Heart right ventricle (tissue), 16 donors: ENCODE results near the gene PLAU. TPM values are rescaled to one million over a fixed set of nuclear protein-coding genes. Genes with fewer than 3 reads are reported as not detected.

Experiments
- ATAC-seq, 8 donors: fragments of 200-7000 bp; cut with Tn5 transposase; one replicate each; pipeline ENCODE4 v1.9.1; 2020; ENCODE audit warnings: mild to moderate bottlenecking in 8 of 8, moderate library complexity in 8 of 8, moderate number of reproducible peaks in 1 of 8
- DNase-seq, 2 donors: peaks; one replicate each; pipeline ENCODE4 v3.0.0-alpha.2; 2020
- H3K27ac ChIP-seq, 10 donors: fragments of 200-600 bp; sonication (generic) in 2 of 10; one replicate each; pipeline versions ENCODE4 v1.5.0 to v1.8.0; 2020 to 2022; ENCODE audit warnings: mild to moderate bottlenecking in 3 of 10
- H3K27me3 ChIP-seq, 7 donors: fragments of 200-600 bp; one replicate each; pipeline ENCODE4 v1.8.0; 2021 to 2022; ENCODE audit warnings: mild to moderate bottlenecking in 2 of 7
- H3K36me3 ChIP-seq, 9 donors: fragments of 200-600 bp; sonication (generic) in 1 of 9; one replicate each; pipeline versions ENCODE4 v1.5.0 to v1.8.0; 2020 to 2022; ENCODE audit warnings: mild to moderate bottlenecking in 2 of 9
- H3K4me1 ChIP-seq, 9 donors: fragments of 200-600 bp; sonication (generic) in 1 of 9; one replicate each; pipeline versions ENCODE4 v1.5.0 to v1.8.0; 2020 to 2022; ENCODE audit warnings: mild to moderate bottlenecking in 4 of 9
- H3K4me3 ChIP-seq, 10 donors: fragments of 200-600 bp; sonication (generic) in 2 of 10; one replicate each; pipeline versions ENCODE4 v1.5.0 to v1.8.0; 2020 to 2022; ENCODE audit warnings: mild to moderate bottlenecking in 7 of 10, moderate library complexity in 2 of 10
- H3K9me3 ChIP-seq, 11 donors: fragments of 200-600 bp in 10 of 11; sonication (generic) in 2 of 11; one replicate each; pipeline versions ENCODE4 v1.5.0 to v1.8.0; 2013 to 2022; ENCODE audit warnings: mild to moderate bottlenecking in 2 of 11, control low read depth in 1 of 11, moderate library complexity in 1 of 11
- WGBS, 2 donors: extraction: QIAGEN DNeasy Blood & Tissue Kit; methylation state at CpG; one replicate each; pipeline ENCODE4 v1.1.7; 2013; ENCODE audit warnings: inconsistent platforms in 1 of 2; 5-methylcytosine and 5-hydroxymethylcytosine counted together
- intact Hi-C, 10 donors: fragments of 100-400 bp; cut with DNase I; formaldehyde crosslinking; loops; one replicate each; pipeline versions ENCODE4 v1.11.1 to v1.14.2; 2022
- polyA plus RNA-seq, 2 donors: library from polyadenylated mRNA; stranded (reverse); fragments of 200-250 nt; gene quantifications; one replicate each; pipeline ENCODE4 v1.2.3, GENCODE V29; 2013
- total RNA-seq, 10 donors: library from RNA; stranded (reverse); fragmentation: NEBNext Ultra II Directional in 3 of 10; extraction: Animal tissue kit (Norgen Biotek cat#: 25700) in 3 of 10; gene quantifications; one replicate each; pipeline versions ENCODE4 v1.2.1 to v1.2.4, GENCODE V29; 2021 to 2023
- TF ChIP-seq, protein P1 (sequence below), 9 donors: fragments of 200-600 bp; sonication (generic) in 2 of 9; IDR thresholded peaks; one replicate each; pipeline versions ENCODE4 v1.5.0 to v1.8.0; 2021 to 2022; ENCODE audit warnings: antibody characterized with exemption in 9 of 9, mild to moderate bottlenecking in 5 of 9, moderate library complexity in 1 of 9
- donor health status: Arrhythmogenic right ventricular cardiomyopathy.
- donor health status: ischemic (EF 13 %, LVEDD 7.1; RV severe dilation, severe dysfunction).
- donor health status: healthy with polysubstance abuse.
- donor health status: DM: no; HTN: yes; CAD: no.
- donor health status: DM: no; HTN: no; CAD: no.
- donor health status: ischemic (EF 25% LVEDD 6.9; RV normal size, moderate dysfunction).
- donor health status: ischemic (EF 25% LVEDD 5.7; RV mildly dilated, moderate dysfunction).
- donor health status: healthy.
- donor health status: DM: yes; HTN: yes; CAD: no.
- donor health status: Ischemic cardiomyopathy.
- donor health status: ischemic (EF 35%, LVEDD 5.7; RV mildly dilated, moderate dysfunction).
- donor health status: nonischemic (EF 11% LVEDD 7.7; RV severe dilation, severe dysfunction).
- donor health status: DM: yes; HTN: yes; CAD: no.
- donor health status: PGD.
- donor health status: ischemic (EF 29% LVEDD 5.4; RV normal size, mild dysfunction).
- donor health status: nonischemic (EF 23%, LVEDD 6.1; RV moderate dilation, normal function).

PLAU gene
- total and polyA plus RNA-seq, 12 donors = 4.4 to 44.3 (median 9.1) TPM

DNA sequence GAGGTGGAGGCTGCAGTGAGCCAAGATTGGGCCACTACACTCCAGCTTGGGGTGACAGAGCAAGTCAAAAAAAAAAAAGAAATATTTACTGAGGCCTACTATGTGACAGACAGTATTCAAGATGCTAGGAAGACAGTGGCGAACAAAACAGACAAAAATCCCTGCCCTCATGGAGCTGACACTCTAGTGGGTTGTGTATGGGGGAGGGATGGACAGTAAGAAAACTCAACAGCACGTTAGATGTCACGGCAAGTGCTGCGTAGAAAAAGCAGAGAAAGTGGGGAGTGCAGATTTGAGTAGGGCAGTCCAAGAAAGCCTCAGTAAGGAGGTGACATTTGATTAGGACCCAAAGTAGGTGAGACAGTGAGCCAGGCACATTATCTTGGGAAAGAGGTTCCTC lies 46.7 kb upstream of the PLAU start:
- WGBS, 2 donors = 97 to 98% methylated on average over 4 of the region's 4 CpGs

DNA sequence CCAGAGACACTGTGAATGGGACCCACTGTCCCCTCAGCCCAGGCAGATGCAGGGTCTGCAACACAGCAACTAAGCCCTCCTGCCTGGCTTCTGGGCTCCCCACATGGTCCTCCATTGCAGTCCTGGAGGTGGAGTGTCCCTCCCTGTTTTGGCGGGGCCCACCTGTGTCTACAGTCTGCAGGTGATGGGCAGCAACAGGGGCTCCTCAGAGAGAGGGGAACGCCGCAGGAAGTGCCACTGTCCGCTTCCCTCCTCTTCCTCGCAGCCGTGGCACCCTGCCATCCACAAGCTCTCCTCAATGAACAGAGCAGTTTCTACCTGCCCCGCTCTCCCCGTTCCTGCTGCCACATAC lies 45.8 kb upstream of the PLAU start:
- intact Hi-C loops = no loop called here
- H3K36me3 ChIP-seq = peaks cover 0 to 38% (median 5%) of the 10 kb centered on the region in 9 donors
- H3K4me3 ChIP-seq = peak overlapping the region in 1 of 10 donors; percentile 44
- no peak for ATAC-seq
- H3K4me1 ChIP-seq = peaks cover 5 to 74% (median 39%) of the 10 kb centered on the region in 9 donors
- 68 to 78% methylated on average over 8 of the region's 8 CpGs for WGBS, 2 donors
- DNase-seq = no peak
- TF ChIP-seq, protein P1, sequence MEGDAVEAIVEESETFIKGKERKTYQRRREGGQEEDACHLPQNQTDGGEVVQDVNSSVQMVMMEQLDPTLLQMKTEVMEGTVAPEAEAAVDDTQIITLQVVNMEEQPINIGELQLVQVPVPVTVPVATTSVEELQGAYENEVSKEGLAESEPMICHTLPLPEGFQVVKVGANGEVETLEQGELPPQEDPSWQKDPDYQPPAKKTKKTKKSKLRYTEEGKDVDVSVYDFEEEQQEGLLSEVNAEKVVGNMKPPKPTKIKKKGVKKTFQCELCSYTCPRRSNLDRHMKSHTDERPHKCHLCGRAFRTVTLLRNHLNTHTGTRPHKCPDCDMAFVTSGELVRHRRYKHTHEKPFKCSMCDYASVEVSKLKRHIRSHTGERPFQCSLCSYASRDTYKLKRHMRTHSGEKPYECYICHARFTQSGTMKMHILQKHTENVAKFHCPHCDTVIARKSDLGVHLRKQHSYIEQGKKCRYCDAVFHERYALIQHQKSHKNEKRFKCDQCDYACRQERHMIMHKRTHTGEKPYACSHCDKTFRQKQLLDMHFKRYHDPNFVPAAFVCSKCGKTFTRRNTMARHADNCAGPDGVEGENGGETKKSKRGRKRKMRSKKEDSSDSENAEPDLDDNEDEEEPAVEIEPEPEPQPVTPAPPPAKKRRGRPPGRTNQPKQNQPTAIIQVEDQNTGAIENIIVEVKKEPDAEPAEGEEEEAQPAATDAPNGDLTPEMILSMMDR (IDR thresholded peaks at IDR 0.05) = no peak
- H3K27me3 ChIP-seq = no peaks in the 10 kb centered on the region
- no peaks in the 10 kb centered on the region for H3K9me3 ChIP-seq
- peak overlapping the region in 7 of 10 donors; percentile 19 to 89 (median 66) for H3K27ac ChIP-seq

More for the DNA sequence above, 46.7 kb upstream of the PLAU start:
- DNase-seq = no peak
- no peaks in the 10 kb centered on the region for H3K9me3 ChIP-seq
- H3K4me3 ChIP-seq = no peak overlapping the region
- H3K4me1 ChIP-seq = peaks cover 5 to 80% (median 40%) of the 10 kb centered on the region in 9 donors
- no peak for ATAC-seq
- TF ChIP-seq, protein P1 (IDR thresholded peaks at IDR 0.05) = no peak
- peaks cover 0 to 39% (median 10%) of the 10 kb centered on the region in 9 donors for H3K36me3 ChIP-seq
- intact Hi-C loops = no loop called here
- H3K27me3 ChIP-seq = no peaks in the 10 kb centered on the region
- H3K27ac ChIP-seq = peak overlapping the region in 1 of 10 donors; percentile 89

DNA sequence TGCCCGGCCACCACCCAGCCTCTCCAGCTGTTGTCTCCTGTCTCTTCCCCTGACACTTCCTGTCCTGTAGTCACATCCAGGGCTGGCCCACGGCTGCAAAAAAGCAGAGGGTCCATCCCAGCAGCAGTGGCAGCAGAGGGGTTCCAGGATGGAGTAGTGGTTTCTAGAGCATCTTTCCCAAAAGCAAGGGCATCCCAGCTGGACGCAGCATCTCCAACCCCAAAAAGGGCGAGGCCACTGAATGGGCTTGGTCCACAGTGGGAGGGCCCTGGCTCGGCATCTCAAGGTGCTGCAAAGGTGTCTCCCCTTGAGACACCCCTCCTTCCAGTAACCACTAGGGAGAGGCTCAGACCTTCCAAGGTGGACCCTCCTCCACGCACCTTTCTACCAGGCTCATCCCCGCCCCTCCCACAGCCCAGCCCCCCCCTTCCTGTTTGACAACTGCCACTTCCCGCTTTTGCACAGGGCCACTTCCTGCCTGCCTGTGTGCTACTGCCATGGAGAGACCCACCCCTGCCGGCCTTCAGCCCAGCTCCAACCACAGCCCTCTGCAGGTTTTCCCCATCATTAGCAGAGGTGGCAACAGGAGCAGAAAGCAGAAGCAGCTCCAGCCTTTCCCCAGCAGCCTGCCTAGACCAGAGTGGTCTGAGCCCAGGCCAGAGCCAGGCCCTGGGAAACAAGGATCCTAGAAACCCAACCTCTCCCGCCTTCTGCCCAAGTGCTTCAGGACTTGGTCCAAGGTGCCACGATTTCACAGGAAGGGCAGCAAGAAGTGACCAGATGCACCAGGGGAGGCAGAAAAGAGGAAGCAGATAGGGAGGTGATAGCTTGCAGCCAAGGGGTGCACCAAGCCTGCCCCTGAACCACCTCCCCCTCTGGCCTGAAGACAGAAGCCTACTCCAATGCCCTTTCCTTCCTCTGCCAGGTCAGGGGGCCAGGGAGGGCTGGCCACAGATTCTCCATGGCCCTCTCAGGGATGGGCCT lies 45.2 kb upstream of the PLAU start:
- peak overlapping the region in 9 of 10 donors; percentile 19 to 89 (median 61) for H3K27ac ChIP-seq
- peaks cover 0 to 37% (median 0%) of the 10 kb centered on the region in 9 donors for H3K36me3 ChIP-seq
- WGBS, 2 donors = 58 to 77% methylated on average over 11 of the region's 11 CpGs
- TF ChIP-seq, protein P1 (IDR thresholded peaks at IDR 0.05) = no peak
- no peaks in the 10 kb centered on the region for H3K27me3 ChIP-seq
- peaks cover 5 to 72% (median 38%) of the 10 kb centered on the region in 9 donors for H3K4me1 ChIP-seq
- ATAC-seq = peak; percentile 48 to 77 (median 62)
- intact Hi-C loops = no loop called here
- H3K4me3 ChIP-seq = peak overlapping the region in 1 of 10 donors; percentile 44
- DNase-seq = peak; percentile 42 to 47
- no peaks in the 10 kb centered on the region for H3K9me3 ChIP-seq

DNA sequence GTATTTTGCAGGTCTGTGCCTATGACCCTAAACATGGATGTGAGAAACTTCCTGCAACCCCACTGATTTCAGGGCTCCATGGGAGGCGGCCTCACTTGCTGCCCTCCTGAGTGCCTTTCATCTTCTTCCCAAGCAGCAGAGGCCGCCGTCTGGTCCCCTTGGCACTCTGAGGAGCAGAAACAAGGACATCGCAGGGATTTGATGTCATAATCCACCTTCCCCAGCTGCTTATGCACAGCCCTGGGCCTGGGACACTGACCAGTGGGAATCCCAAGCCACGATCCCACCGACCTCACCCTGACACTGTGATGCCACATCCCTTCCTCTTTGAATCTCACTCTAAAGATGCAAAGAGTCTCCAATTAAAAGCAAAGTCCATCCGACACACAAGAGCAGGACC lies 44.3 kb upstream of the PLAU start:
- Histone ChIP-seq H3K9me3 (no peaks in the 10 kb centered on the region), H3K4me3 (no peak overlapping the region), H3K27ac (peak overlapping the region in 7 of 10 donors; percentile 35 to 89 (median 66)), H3K27me3 (no peaks in the 10 kb centered on the region), H3K4me1 (peaks cover 5 to 70% (median 38%) of the 10 kb centered on the region in 9 donors), H3K36me3 (peaks cover 0 to 39% (median 0%) of the 10 kb centered on the region in 9 donors)
- intact Hi-C loops = no loop called here
- no peak for DNase-seq
- TF ChIP-seq, protein P1 (IDR thresholded peaks at IDR 0.05) = no peak
- 88 to 90% methylated on average over 7 of the region's 7 CpGs for WGBS, 2 donors
- ATAC-seq = no peak
